Ishikawa (cell line): ENCODE measurements around the gene PRSS22.

Source experiments
- EP300 ChIP-seq: IDR thresholded peaks from 2 replicates; pipeline ENCODE4 v1.6.1; 2012; ENCODE audit warnings: borderline replicate concordance
- REST ChIP-seq: IDR thresholded peaks from 2 replicates; pipeline ENCODE4 v1.6.1; 2012; ENCODE audit warnings: low read depth, mild to moderate bottlenecking
- TAF1 ChIP-seq: IDR thresholded peaks from 2 replicates; pipeline ENCODE4 v1.6.1; 2012; ENCODE audit warnings: low read depth, mild to moderate bottlenecking
- TCF12 ChIP-seq: IDR thresholded peaks from 2 replicates; pipeline ENCODE4 v1.6.1; 2012; ENCODE audit warnings: low read depth
- YY1 ChIP-seq: IDR thresholded peaks from 2 replicates; pipeline ENCODE4 v1.6.1; 2012; ENCODE audit warnings: low read depth
- TF ChIP-seq, protein P1 (sequence below): IDR thresholded peaks from 2 replicates; pipeline ENCODE4 v1.6.1; 2012

DNA sequence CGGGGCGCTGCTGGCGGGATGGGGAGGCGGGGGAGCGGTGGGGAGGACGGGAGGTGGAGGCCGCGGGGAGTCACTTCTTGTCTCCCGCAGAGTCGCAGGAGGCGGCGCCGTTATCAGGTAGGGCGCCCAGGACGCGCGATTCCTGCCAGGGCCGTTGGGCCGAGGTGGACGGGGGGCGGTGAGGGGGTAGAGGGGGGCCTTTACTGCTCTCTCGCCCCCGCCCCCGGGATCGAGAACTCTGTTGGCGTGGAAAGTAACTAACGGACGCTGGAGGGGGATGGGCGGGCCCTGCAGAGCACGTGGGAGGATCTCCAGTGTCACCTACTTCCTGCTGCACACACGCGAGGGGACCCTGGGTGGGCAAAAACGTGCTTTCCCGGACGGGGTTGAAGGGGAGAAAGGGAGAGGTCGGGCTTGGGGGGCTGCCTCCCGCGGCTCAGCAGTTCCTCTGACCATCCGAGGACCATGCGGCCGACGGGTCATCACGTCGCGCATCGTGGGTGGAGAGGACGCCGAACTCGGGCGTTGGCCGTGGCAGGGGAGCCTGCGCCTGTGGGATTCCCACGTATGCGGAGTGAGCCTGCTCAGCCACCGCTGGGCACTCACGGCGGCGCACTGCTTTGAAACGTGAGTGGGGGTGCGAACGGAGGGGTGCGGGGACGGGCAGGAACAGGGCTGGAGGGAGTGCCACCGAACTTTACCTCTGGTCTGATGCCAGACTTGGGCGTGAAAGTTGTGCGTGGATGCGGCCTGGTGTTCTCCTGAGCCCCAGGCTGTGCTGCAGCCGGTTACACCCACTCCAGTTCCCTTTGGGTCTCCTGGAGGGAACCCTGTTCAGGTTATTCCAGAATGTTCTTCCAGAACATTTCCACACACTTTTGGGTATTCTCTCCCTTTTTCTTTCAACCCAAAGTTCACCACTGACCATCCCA is 40.4 kb downstream of the PRSS22 start:
- TF ChIP-seq YY1 (no peak), REST (no peak), EP300 (no peak), TCF12 (no peak), TAF1 (no peak)
- TF ChIP-seq, protein P1, sequence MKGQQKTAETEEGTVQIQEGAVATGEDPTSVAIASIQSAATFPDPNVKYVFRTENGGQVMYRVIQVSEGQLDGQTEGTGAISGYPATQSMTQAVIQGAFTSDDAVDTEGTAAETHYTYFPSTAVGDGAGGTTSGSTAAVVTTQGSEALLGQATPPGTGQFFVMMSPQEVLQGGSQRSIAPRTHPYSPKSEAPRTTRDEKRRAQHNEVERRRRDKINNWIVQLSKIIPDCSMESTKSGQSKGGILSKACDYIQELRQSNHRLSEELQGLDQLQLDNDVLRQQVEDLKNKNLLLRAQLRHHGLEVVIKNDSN: no peak
